OCI-LY7 (cell line): ENCODE measurements around the gene RMND5B. TPM values are rescaled to one million over a fixed set of nuclear protein-coding genes. Genes with fewer than 3 reads are reported as not detected.

Experiments used
- BruUV-seq: library from RNA; stranded (reverse); fragments of 400-500 nt; replicated peaks from 2 replicates; lab custom pipeline; 2021; lab: Mats Ljungman, UMichigan
- CTCF ChIA-PET: fragments of 300-600 bp; sonication (Branson Sonifier 250); formaldehyde crosslinking; loops from one replicate; lab custom pipeline; 2022; ENCODE audit warnings: antibody characterized with exemption; ENCODE audit not compliant: unreplicated experiment; lab: Charles Lee
- POLR2A ChIA-PET: fragments of 300-600 bp; sonication (Branson Sonifier 250); formaldehyde crosslinking; loops from one replicate; lab custom pipeline; 2022; ENCODE audit warnings: antibody characterized with exemption; lab: Charles Lee
- DNase-seq: peaks from one replicate; pipeline ENCODE4 v3.0.0-alpha.2; 2015; ENCODE audit warnings: low spot score
- H2AFZ ChIP-seq: fragments of 200-600 bp; sonication (generic), shearing (Covaris generic); 2 replicates; pipeline ENCODE4 v1.6.1; 2014; ENCODE audit warnings: mild to moderate bottlenecking, antibody characterized with exemption, low read length, moderate library complexity
- H3K27ac ChIP-seq: fragments of 200-600 bp; sonication (generic); 2 replicates; pipeline ENCODE4 v1.5.1; 2014; ENCODE audit warnings: mixed run types, low read depth, mild to moderate bottlenecking, moderate library complexity, low read length, inconsistent platforms; ENCODE audit not compliant: poor library complexity, severe bottlenecking
- H3K36me3 ChIP-seq: fragments of 200-600 bp; sonication (generic); 2 replicates; pipeline ENCODE4 v1.6.1; 2014; ENCODE audit warnings: mild to moderate bottlenecking, antibody characterized with exemption, low read length, moderate library complexity, mixed read lengths; ENCODE audit not compliant: insufficient read depth
- H3K4me1 ChIP-seq: fragments of 200-600 bp; sonication (generic); 2 replicates; pipeline ENCODE4 v1.5.1; 2014; ENCODE audit warnings: mild to moderate bottlenecking, low read length; ENCODE audit not compliant: insufficient read depth, poor library complexity, severe bottlenecking
- H3K4me2 ChIP-seq: fragments of 200-600 bp; sonication (generic); 2 replicates; pipeline ENCODE4 v1.6.1; 2014; ENCODE audit warnings: mild to moderate bottlenecking, low read length
- H3K4me3 ChIP-seq: fragments of 200-600 bp; sonication (generic); 2 replicates; pipeline ENCODE4 v1.5.1; 2014; ENCODE audit warnings: mild to moderate bottlenecking, low read depth, low read length; ENCODE audit not compliant: poor library complexity, severe bottlenecking
- H3K79me2 ChIP-seq: fragments of 200-600 bp; sonication (generic); 2 replicates; pipeline ENCODE4 v1.6.1; 2016; ENCODE audit warnings: low read depth, mild to moderate bottlenecking, low read length, moderate library complexity, mixed read lengths; ENCODE audit not compliant: insufficient read depth
- H3K9me2 ChIP-seq: fragments of 200-600 bp; sonication (generic); 2 replicates; pipeline ENCODE4 v1.6.1; 2016; ENCODE audit warnings: mild to moderate bottlenecking, low read length, mixed read lengths; ENCODE audit not compliant: insufficient read depth
- H3K9me3 ChIP-seq: fragments of 200-600 bp; sonication (generic); 2 replicates; pipeline ENCODE4 v1.6.1; 2014; ENCODE audit warnings: mild to moderate bottlenecking, mixed run types, low read length, mixed read lengths
- H4K20me1 ChIP-seq: fragments of 200-600 bp; sonication (generic); 2 replicates; pipeline ENCODE4 v1.6.1; 2014; ENCODE audit warnings: mild to moderate bottlenecking, antibody characterized with exemption, low read length, moderate library complexity, mixed read lengths; ENCODE audit not compliant: insufficient read depth
- EZH2phosphoT487 ChIP-seq: fragments of 200-600 bp; sonication (generic); IDR thresholded peaks from 2 replicates; pipeline ENCODE4 v1.6.1; 2018; ENCODE audit warnings: low read depth, borderline replicate concordance, mild to moderate bottlenecking, mixed run types, antibody characterized with exemption, low read length, moderate library complexity, mixed read lengths
- intact Hi-C: fragments of 100-400 bp; cut with micrococcal nuclease; formaldehyde crosslinking; loops from one replicate; pipeline ENCODE4 v1.10.0; 2022; ENCODE audit not compliant: unreplicated experiment
- total RNA-seq, 2 experiments: library from RNA; depleted of rRNA in 1 of 2; stranded (reverse); fragments of >200 nt in 1 of 2; shearing (Covaris generic) in 1 of 2; gene quantifications; 2 replicates each; pipeline ENCODE4 v1.2.3, GENCODE V29; 2014 to 2022
- TF ChIP-seq, protein P1 (sequence below): fragments of 200-600 bp; sonication (generic); conservative IDR thresholded peaks from 2 replicates; pipeline ENCODE4 v1.5.1; 2014; ENCODE audit warnings: mild to moderate bottlenecking, antibody characterized with exemption, low read length, moderate library complexity, mixed read lengths

Gene RMND5B
- total RNA-seq, 2 experiments from 2014 or later: 63.2 to 68.3 TPM

DNA sequence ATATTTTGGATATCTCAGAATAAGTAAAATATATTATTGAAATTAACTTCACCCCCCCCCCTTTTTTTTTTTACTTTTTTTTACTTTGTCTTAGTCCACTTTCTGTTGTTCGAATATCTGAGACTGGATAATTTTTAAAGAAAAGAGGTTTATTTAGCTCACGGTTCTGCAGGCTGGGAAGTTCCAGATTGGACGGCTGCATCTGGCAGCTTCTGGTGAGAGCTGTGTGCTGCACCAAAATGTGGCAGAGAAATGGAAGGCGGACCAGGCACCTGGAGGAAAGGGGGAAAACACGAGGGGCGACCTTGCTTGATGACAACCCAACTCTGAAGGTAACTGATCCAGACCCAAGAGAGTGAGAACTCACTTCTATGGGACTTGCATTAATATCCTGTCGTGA, 62.0 kb downstream of the RMND5B start:
- POLR2A ChIA-PET: interaction anchor here (0.6 kb wide), 1 partner anchor 39 kb away, joined by 5 read pairs; no protein-coding TSS in a partner anchor
- no peaks in the 10 kb centered on the region for H4K20me1 ChIP-seq

DNA sequence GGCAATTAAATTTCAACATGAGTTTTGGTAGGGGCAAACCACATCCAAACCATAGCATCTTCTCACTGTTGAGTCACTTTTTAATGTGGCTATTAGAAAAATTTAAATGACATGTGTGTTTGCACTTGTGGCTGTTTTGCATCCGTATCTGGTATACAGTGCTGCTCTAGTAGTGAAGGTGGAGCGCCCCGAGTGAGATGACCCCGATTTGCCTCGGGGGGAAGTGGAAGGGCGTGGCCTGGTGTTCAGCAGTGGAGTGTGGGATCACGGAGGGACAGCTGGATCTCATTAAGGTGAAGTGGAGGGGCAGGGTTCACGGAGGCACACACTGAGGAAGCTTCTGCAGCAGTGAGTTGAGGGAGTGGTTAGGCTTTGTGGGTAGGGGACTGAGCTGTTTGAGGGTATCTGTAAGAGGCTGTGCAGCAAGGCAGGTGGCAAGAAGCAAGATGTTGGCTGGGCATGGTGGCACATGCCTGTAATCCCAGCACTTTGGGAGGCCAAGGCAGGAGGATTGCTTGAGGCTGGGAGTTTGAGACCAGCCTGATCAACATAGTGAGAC, 62.5 kb downstream of the RMND5B start:
- intact Hi-C loops: no loop called here
- ChIA-PET POLR2A (interaction anchor here (0.6 kb wide), 1 partner anchor 38 kb away, joined by 5 read pairs; no protein-coding TSS in a partner anchor), CTCF (no interaction called here)
- Histone ChIP-seq H3K27ac (no peak overlapping the region), H3K4me3 (no peak overlapping the region), H3K4me2 (no peak overlapping the region), H3K9me2 (no peaks in the 10 kb centered on the region), H3K4me1 (no peaks in the 10 kb centered on the region), H3K9me3 (no peaks in the 10 kb centered on the region), H4K20me1 (no peaks in the 10 kb centered on the region), H3K79me2 (no peaks in the 10 kb centered on the region), H3K36me3 (no peaks in the 10 kb centered on the region), H2AFZ (no peak overlapping the region)
- no peak for DNase-seq
- no TSS peak for BruUV-seq
- TF ChIP-seq EZH2phosphoT487: no peak
- TF ChIP-seq, protein P1, sequence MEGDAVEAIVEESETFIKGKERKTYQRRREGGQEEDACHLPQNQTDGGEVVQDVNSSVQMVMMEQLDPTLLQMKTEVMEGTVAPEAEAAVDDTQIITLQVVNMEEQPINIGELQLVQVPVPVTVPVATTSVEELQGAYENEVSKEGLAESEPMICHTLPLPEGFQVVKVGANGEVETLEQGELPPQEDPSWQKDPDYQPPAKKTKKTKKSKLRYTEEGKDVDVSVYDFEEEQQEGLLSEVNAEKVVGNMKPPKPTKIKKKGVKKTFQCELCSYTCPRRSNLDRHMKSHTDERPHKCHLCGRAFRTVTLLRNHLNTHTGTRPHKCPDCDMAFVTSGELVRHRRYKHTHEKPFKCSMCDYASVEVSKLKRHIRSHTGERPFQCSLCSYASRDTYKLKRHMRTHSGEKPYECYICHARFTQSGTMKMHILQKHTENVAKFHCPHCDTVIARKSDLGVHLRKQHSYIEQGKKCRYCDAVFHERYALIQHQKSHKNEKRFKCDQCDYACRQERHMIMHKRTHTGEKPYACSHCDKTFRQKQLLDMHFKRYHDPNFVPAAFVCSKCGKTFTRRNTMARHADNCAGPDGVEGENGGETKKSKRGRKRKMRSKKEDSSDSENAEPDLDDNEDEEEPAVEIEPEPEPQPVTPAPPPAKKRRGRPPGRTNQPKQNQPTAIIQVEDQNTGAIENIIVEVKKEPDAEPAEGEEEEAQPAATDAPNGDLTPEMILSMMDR: no peak

More for the DNA sequence above, 62.0 kb downstream of the RMND5B start:
- CTCF ChIA-PET: no interaction called here
- Histone ChIP-seq H3K9me2 (no peaks in the 10 kb centered on the region), H3K9me3 (no peaks in the 10 kb centered on the region), H3K36me3 (no peaks in the 10 kb centered on the region), H3K4me2 (no peak overlapping the region), H3K4me3 (no peak overlapping the region), H3K27ac (no peak overlapping the region), H3K79me2 (no peaks in the 10 kb centered on the region), H2AFZ (no peak overlapping the region), H3K4me1 (no peaks in the 10 kb centered on the region)
- TF ChIP-seq EZH2phosphoT487: no peak
- TF ChIP-seq, protein P1: no peak
- no peak for DNase-seq
- no TSS peak for BruUV-seq
- intact Hi-C loops: no loop called here

DNA sequence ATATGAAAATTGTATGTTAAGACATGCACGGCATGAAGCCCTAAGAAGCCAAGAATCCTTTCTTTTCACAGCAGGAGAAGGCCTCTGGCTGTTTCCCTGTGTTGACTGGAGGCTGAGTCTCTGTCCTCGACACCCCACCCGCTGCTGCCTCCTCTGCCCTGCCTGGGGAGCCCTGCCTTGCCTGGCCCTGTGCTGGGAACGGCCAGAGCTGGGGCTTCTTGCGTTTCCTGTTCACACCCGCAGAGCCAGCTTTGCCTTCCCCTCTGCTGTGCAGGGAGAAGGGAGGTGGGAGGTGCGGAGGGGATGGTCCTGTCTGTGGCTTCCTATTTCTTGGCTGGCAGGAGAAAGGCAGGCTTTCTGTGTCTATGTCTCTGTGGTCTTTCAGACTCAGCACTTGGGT, 63.2 kb downstream of the RMND5B start:
- ChIA-PET POLR2A (no interaction called here), CTCF (no interaction called here)
- Histone ChIP-seq H3K36me3 (no peaks in the 10 kb centered on the region), H3K9me2 (no peaks in the 10 kb centered on the region), H3K9me3 (no peaks in the 10 kb centered on the region), H3K4me2 (no peak overlapping the region), H3K4me3 (no peak overlapping the region), H3K79me2 (no peaks in the 10 kb centered on the region), H2AFZ (no peak overlapping the region), H4K20me1 (no peaks in the 10 kb centered on the region), H3K4me1 (no peaks in the 10 kb centered on the region), H3K27ac (no peak overlapping the region)
- TF ChIP-seq EZH2phosphoT487: no peak
- TF ChIP-seq, protein P1: no peak
- no peak for DNase-seq
- intact Hi-C loops: no loop called here
- no TSS peak for BruUV-seq
